ENCODE data around the gene RASGEF1C.
A peak's percentile ranks its signal among the peaks of the same experiment; 100 is the strongest.

Gene RASGEF1C

GRCh38 chr5:180202939-180203573, 6.0 kb downstream of the RASGEF1C start:
- no peak overlapping the region for H3K27ac ChIP-seq (ENCODE audit: extremely low read depth, low read depth, low read length)
- no peaks in the 10 kb centered on the region for H3K9me3 ChIP-seq (ENCODE audit: control insufficient read depth, insufficient read depth, low read depth, low read length)
- no peak overlapping the region for H3K4me3 ChIP-seq (ENCODE audit: low read depth, low read length)
- ChIA-PET POLR2A (no interaction called here), CTCF (interaction anchor here (1.0 to 2.0 kb wide), 4 partner anchors 126 to 268 kb away, joined by 3 to 9 read pairs (median 4); no protein-coding TSS in a partner anchor)
- no peaks in the 10 kb centered on the region for H3K4me1 ChIP-seq (ENCODE audit: control insufficient read depth, insufficient read depth, low read length)
- H3K36me3 ChIP-seq (ENCODE audit: control insufficient read depth in 2 of 2, insufficient read depth in 1 of 2, low read length in 2 of 2): no peaks in the 10 kb centered on the region
- TF ChIP-seq ZNF16 (tag by site-specific recombination; IDR thresholded peaks at IDR 0.05; ENCODE audit: low read depth): no peak
- peak; percentile 50; the same call in 1 of the 2 replicates for TF ChIP-seq ZBTB21 (tag by site-specific recombination; IDR thresholded peaks at IDR 0.05)
- peak; percentile 18; the same call in 1 of the 2 replicates for TF ChIP-seq ZBTB17 (tag by site-specific recombination; IDR thresholded peaks at IDR 0.05)
- TF ChIP-seq ZNF184 (tag by site-specific recombination; IDR thresholded peaks at IDR 0.05): 0 out of 2 replicates have a peak, but pooled peaks have one; percentile 56
- peak; percentile 51 for TF ChIP-seq PATZ1 (tag by site-specific recombination; IDR thresholded peaks at IDR 0.05)
- no peak for TF ChIP-seq ZNF555 (tag by site-specific recombination; conservative IDR thresholded peaks at IDR 0.05)
- TF ChIP-seq ZNF600 (tag by site-specific recombination; IDR thresholded peaks at IDR 0.05): peak; percentile 38; the same call in 1 of the 2 replicates
- TF ChIP-seq ATF2 (tag by site-specific recombination; IDR thresholded peaks at IDR 0.05; ENCODE audit: low read depth): 0 out of 2 replicates have a peak, but pooled peaks have one; percentile 13
- 0 out of 2 replicates have a peak, but pooled peaks have one; percentile 33 for TF ChIP-seq PRDM4 (tag by site-specific recombination; IDR thresholded peaks at IDR 0.05)
- TF ChIP-seq SCRT2 (tag by site-specific recombination; IDR thresholded peaks at IDR 0.05): peak; percentile 75
- TF ChIP-seq ZNF514 (tag by site-specific recombination; IDR thresholded peaks at IDR 0.05): no peak
- TF ChIP-seq ZNF140 (tag by site-specific recombination; IDR thresholded peaks at IDR 0.05): no peak
- no peak for TF ChIP-seq GLI4 (tag by site-specific recombination; IDR thresholded peaks at IDR 0.05)
- peak; percentile 87 for TF ChIP-seq PRDM10 (tag by site-specific recombination; IDR thresholded peaks at IDR 0.05)
- TF ChIP-seq HOXC10 (CRISPR knock-in tag; IDR thresholded peaks at IDR 0.05): no peak
- TF ChIP-seq ZNF473 (tag by site-specific recombination; IDR thresholded peaks at IDR 0.05): no peak
- no peak for TF ChIP-seq ZNF660 (tag by site-specific recombination; IDR thresholded peaks at IDR 0.05)
- 0 out of 2 replicates have a peak, but pooled peaks have one; percentile 23 for TF ChIP-seq OVOL3 (tag by site-specific recombination; IDR thresholded peaks at IDR 0.05)
- no peak for TF ChIP-seq ZSCAN30 (tag by site-specific recombination; IDR thresholded peaks at IDR 0.05)
- TF ChIP-seq KLF8 (tag by site-specific recombination; IDR thresholded peaks at IDR 0.05): peak; percentile 76
- TF ChIP-seq ZEB2 (tag by site-specific recombination; IDR thresholded peaks at IDR 0.05): peak; percentile 30; the same call in 1 of the 2 replicates
- no peak for TF ChIP-seq BCL6B (tag by site-specific recombination; IDR thresholded peaks at IDR 0.05)
- TF ChIP-seq ZNF10 (tag by site-specific recombination; IDR thresholded peaks at IDR 0.05): peak; percentile 95
- TF ChIP-seq ZNF48 (tag by site-specific recombination; IDR thresholded peaks at IDR 0.05): no peak
- TF ChIP-seq ZNF274 (IDR thresholded peaks at IDR 0.05; ENCODE audit: low read length): no peak
- no peak for TF ChIP-seq ZNF274 (tag by site-specific recombination; IDR thresholded peaks at IDR 0.05; ENCODE audit: borderline replicate concordance)
